Chondrocyte (in vitro differentiated cells): Measurements from ENCODE around the gene GZF1. TPM values are rescaled to one million over a fixed set of nuclear protein-coding genes. Genes with fewer than 3 reads are reported as not detected.

ENCODE experiments used
- DNase-seq: peaks from one replicate; pipeline ENCODE4 v3.0.0; 2021; ENCODE audit warnings: mixed read lengths, low spot score
- H3K27ac Mint-ChIP-seq: one replicate; pipeline ENCODE4 v1.8.0; 2021; ENCODE audit warnings: mild to moderate bottlenecking, moderate library complexity, mixed read lengths; ENCODE audit not compliant: unreplicated experiment
- H3K27me3 Mint-ChIP-seq: 2 replicates; pipeline ENCODE4 v1.8.0; 2021; ENCODE audit warnings: low read depth, mixed read lengths
- H3K36me3 Mint-ChIP-seq: 2 replicates; pipeline ENCODE4 v1.8.0; 2021; ENCODE audit warnings: low read depth, mixed read lengths
- H3K4me1 Mint-ChIP-seq: 2 replicates; pipeline ENCODE4 v1.8.0; 2021; ENCODE audit warnings: low read depth, mild to moderate bottlenecking, mixed read lengths
- H3K4me3 Mint-ChIP-seq: one replicate; pipeline ENCODE4 v1.8.0; 2021; ENCODE audit warnings: mild to moderate bottlenecking, moderate library complexity, mixed read lengths; ENCODE audit not compliant: unreplicated experiment
- H3K9me3 Mint-ChIP-seq: 2 replicates; pipeline ENCODE4 v1.8.0; 2021; ENCODE audit warnings: low read depth, mixed read lengths
- CTCF ChIP-seq: fragments of 200-600 bp; sonication (generic); IDR thresholded peaks from 2 replicates; pipeline ENCODE4 v1.5.0; 2021; ENCODE audit warnings: antibody characterized with exemption, mild to moderate bottlenecking, moderate library complexity
- total RNA-seq: library from RNA; stranded (reverse); gene quantifications from 3 replicates; pipeline ENCODE4 v1.2.1, GENCODE V29; 2021

Gene GZF1
- total RNA-seq, 1 donor from 2014 or later: 11.4 TPM

GRCh38 chr20:23365390-23366165 lies 3.6 kb downstream of the GZF1 start:
- DNase-seq: no peak
- Mint-ChIP-seq H3K4me1 (peaks cover 65% of the 10 kb centered on the region), H3K27me3 (no peaks in the 10 kb centered on the region), H3K27ac (peak overlapping the region; percentile 37), H3K9me3 (no peaks in the 10 kb centered on the region), H3K36me3 (peaks cover 22% of the 10 kb centered on the region), H3K4me3 (no peak overlapping the region)
- no peak for TF ChIP-seq CTCF

GRCh38 chr20:23366384-23366783 lies 4.4 kb downstream of the GZF1 start:
- no peak for TF ChIP-seq CTCF
- Mint-ChIP-seq H3K4me1 (peaks cover 59% of the 10 kb centered on the region), H3K27me3 (no peaks in the 10 kb centered on the region), H3K4me3 (no peak overlapping the region), H3K36me3 (peaks cover 26% of the 10 kb centered on the region), H3K9me3 (no peaks in the 10 kb centered on the region), H3K27ac (no peak overlapping the region)
- DNase-seq: no peak

- no peak for DNase-seq
- Mint-ChIP-seq H3K4me1 (peaks cover 58% of the 10 kb centered on the region), H3K36me3 (peaks cover 26% of the 10 kb centered on the region)
Measured at GRCh38 chr20:23367770-23368169, 5.8 kb downstream of the GZF1 start.

GRCh38 chr20:23368316-23369071 lies 6.5 kb downstream of the GZF1 start:
- DNase-seq: no peak
- H3K36me3 Mint-ChIP-seq: peaks cover 26% of the 10 kb centered on the region
- peaks cover 51% of the 10 kb centered on the region for H3K4me1 Mint-ChIP-seq

More at GRCh38 chr20:23367770-23368169, 5.8 kb downstream of the GZF1 start:
- TF ChIP-seq CTCF: no peak
- Mint-ChIP-seq H3K4me3 (no peak overlapping the region), H3K27me3 (no peaks in the 10 kb centered on the region), H3K9me3 (no peaks in the 10 kb centered on the region), H3K27ac (peak overlapping the region; percentile 47)

More at GRCh38 chr20:23368316-23369071, 6.5 kb downstream of the GZF1 start:
- TF ChIP-seq CTCF: no peak
- peak overlapping the region; percentile 47 for H3K27ac Mint-ChIP-seq
- H3K4me3 Mint-ChIP-seq: no peak overlapping the region
- H3K27me3 Mint-ChIP-seq: no peaks in the 10 kb centered on the region
- H3K9me3 Mint-ChIP-seq: no peaks in the 10 kb centered on the region
